ENCODE results near the gene KTN1. TPM values are rescaled to one million over a fixed set of nuclear protein-coding genes. Genes with fewer than 3 reads are reported as not detected.

Gene KTN1, protein sequence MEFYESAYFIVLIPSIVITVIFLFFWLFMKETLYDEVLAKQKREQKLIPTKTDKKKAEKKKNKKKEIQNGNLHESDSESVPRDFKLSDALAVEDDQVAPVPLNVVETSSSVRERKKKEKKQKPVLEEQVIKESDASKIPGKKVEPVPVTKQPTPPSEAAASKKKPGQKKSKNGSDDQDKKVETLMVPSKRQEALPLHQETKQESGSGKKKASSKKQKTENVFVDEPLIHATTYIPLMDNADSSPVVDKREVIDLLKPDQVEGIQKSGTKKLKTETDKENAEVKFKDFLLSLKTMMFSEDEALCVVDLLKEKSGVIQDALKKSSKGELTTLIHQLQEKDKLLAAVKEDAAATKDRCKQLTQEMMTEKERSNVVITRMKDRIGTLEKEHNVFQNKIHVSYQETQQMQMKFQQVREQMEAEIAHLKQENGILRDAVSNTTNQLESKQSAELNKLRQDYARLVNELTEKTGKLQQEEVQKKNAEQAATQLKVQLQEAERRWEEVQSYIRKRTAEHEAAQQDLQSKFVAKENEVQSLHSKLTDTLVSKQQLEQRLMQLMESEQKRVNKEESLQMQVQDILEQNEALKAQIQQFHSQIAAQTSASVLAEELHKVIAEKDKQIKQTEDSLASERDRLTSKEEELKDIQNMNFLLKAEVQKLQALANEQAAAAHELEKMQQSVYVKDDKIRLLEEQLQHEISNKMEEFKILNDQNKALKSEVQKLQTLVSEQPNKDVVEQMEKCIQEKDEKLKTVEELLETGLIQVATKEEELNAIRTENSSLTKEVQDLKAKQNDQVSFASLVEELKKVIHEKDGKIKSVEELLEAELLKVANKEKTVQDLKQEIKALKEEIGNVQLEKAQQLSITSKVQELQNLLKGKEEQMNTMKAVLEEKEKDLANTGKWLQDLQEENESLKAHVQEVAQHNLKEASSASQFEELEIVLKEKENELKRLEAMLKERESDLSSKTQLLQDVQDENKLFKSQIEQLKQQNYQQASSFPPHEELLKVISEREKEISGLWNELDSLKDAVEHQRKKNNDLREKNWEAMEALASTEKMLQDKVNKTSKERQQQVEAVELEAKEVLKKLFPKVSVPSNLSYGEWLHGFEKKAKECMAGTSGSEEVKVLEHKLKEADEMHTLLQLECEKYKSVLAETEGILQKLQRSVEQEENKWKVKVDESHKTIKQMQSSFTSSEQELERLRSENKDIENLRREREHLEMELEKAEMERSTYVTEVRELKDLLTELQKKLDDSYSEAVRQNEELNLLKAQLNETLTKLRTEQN (N-terminal part only)
- total RNA-seq, result 106 and 111 TPM in 2 replicates

DNA sequence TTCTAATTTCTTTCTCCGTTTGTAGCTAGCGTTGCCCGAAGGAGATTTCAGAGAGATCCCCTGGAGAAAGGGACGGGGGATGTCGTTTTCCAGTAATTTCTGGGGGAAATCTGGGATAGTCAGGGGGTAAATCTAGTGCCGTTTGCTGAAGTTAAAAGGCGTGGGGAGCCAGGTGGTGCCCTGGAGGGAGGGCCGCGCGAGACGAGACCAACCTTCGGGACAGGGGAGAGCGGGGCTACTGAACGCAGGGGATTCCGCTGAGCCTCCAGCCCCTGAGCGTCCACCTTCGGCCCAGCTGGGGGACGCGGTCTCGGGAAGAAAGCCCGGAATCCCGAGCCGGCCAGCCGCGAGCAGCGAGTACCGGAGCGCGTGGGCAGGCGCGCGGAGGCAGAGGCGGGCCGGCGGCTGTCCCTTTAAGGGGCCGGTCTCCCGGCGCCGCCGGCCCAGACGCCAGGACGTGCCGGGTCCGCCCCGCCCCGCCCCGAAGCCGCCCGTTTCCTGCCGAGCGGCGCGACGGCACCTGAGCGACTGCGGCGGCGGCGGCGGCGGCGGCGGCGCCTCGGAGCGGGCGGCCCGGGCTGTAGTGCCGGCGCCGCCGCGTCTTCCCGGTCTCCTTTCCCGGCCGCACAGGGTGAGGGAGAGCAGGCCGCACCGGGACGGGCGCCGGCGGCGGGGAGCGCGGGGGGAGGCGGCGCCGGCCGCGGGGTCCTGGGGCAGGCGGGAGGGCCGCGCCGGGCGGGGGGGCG is at the start of gene KTN1:
TSS of gene KTN1 (plus strand) at position 484 of the 746 bp plus-strand sequence. CDS start 31,842 bp downstream, outside the sequence.

Small RNA genes lying within 50 kb of the gene (small RNA-seq; reads per million reads assigned to genes)
- not detected for gene RF00019

Other genes with a start within 250 kb of the KTN1 start
- gene ATG14, start 168.4 kb upstream of the KTN1 start, total RNA-seq, result 10.5 and 11.5 TPM in 2 replicates
- gene TBPL2, start 139.6 kb upstream of the KTN1 start, total RNA-seq, result not detected in 2 replicates